Measurements from ENCODE around the gene AP2A1. TPM values are rescaled to one million over a fixed set of nuclear protein-coding genes. Genes with fewer than 3 reads are reported as not detected.

AP2A1 gene
- total and polyA plus RNA-seq, 10 of the 15 experiments (the other 5 are each of a cell fraction or from before 2014, with no cell fraction given): 0.68 to 78.8 (median 33.8) TPM

- TF ChIP-seq ETV6 (conservative IDR thresholded peaks at IDR 0.05 in 1 of 2, IDR thresholded peaks at IDR 0.05 in 1 of 2; ENCODE audit: borderline replicate concordance in 1 of 2, low read depth in 1 of 2): no peak
- peak; percentile 49; the same call in 1 of the 2 replicates for TF ChIP-seq BCL11A (IDR thresholded peaks at IDR 0.05; ENCODE audit: low read depth, low read length)
- no peak for TF ChIP-seq ZBTB33 (IDR thresholded peaks at IDR 0.05)
- no peak for TF ChIP-seq SIX5 (IDR thresholded peaks at IDR 0.05; ENCODE audit: low read depth, low read length, severe bottlenecking)
- TF ChIP-seq ZNF384 (IDR thresholded peaks at IDR 0.05; ENCODE audit: borderline replicate concordance, low read depth, low read length): peak; percentile 72; the same call in 1 of the 2 replicates
- TF ChIP-seq BMI1 (IDR thresholded peaks at IDR 0.05; ENCODE audit: borderline replicate concordance): 0 out of 2 replicates have a peak, but pooled peaks have one; percentile 15
- TF ChIP-seq CBX3 (IDR thresholded peaks at IDR 0.05; ENCODE audit: borderline replicate concordance, low read depth): no peak
- TF ChIP-seq TARDBP (IDR thresholded peaks at IDR 0.05; ENCODE audit: borderline replicate concordance): no peak
- no peak for TF ChIP-seq YY1 (IDR thresholded peaks at IDR 0.05; ENCODE audit: low read depth, low read length)
- TF ChIP-seq ATF7 (IDR thresholded peaks at IDR 0.05; ENCODE audit: low read depth): peak; percentile 50; the same call in 1 of the 2 replicates
- no peak for TF ChIP-seq ZBED1 (IDR thresholded peaks at IDR 0.05; ENCODE audit: borderline replicate concordance)
- TF ChIP-seq STAT3 (IDR thresholded peaks at IDR 0.05; ENCODE audit: low read depth, low read length): no peak
- no peak for TF ChIP-seq FOXK2 (IDR thresholded peaks at IDR 0.05)
- peak; percentile 68 for TF ChIP-seq NBN (IDR thresholded peaks at IDR 0.05)
- TF ChIP-seq RAD51 (IDR thresholded peaks at IDR 0.05): no peak
- peak; percentile 54 to 72; a peak in 3 of 4 replicates for TF ChIP-seq IKZF2 (IDR thresholded peaks at IDR 0.05)
- no peak for TF ChIP-seq ZBTB4 (CRISPR knock-in tag; IDR thresholded peaks at IDR 0.05)
- TF ChIP-seq SPI1 (IDR thresholded peaks at IDR 0.05; ENCODE audit: borderline replicate concordance, insufficient read depth, low read depth, low read length): peak; percentile 88
- peak; percentile 55 for TF ChIP-seq IKZF1 (conservative IDR thresholded peaks at IDR 0.05)
- TF ChIP-seq RUNX3 (IDR thresholded peaks at IDR 0.05; ENCODE audit: low read length): peak; percentile 61
- no peak for TF ChIP-seq TBL1XR1 (IDR thresholded peaks at IDR 0.05; ENCODE audit: low read depth, low read length)
- 0 out of 2 replicates have a peak, but pooled peaks have one; percentile 35 for TF ChIP-seq NR2F1 (conservative IDR thresholded peaks at IDR 0.05)
- TF ChIP-seq CBX5 (IDR thresholded peaks at IDR 0.05; ENCODE audit: low read depth): no peak
- TF ChIP-seq CBFB (IDR thresholded peaks at IDR 0.05; ENCODE audit: low read depth): no peak
- TF ChIP-seq, protein P1, sequence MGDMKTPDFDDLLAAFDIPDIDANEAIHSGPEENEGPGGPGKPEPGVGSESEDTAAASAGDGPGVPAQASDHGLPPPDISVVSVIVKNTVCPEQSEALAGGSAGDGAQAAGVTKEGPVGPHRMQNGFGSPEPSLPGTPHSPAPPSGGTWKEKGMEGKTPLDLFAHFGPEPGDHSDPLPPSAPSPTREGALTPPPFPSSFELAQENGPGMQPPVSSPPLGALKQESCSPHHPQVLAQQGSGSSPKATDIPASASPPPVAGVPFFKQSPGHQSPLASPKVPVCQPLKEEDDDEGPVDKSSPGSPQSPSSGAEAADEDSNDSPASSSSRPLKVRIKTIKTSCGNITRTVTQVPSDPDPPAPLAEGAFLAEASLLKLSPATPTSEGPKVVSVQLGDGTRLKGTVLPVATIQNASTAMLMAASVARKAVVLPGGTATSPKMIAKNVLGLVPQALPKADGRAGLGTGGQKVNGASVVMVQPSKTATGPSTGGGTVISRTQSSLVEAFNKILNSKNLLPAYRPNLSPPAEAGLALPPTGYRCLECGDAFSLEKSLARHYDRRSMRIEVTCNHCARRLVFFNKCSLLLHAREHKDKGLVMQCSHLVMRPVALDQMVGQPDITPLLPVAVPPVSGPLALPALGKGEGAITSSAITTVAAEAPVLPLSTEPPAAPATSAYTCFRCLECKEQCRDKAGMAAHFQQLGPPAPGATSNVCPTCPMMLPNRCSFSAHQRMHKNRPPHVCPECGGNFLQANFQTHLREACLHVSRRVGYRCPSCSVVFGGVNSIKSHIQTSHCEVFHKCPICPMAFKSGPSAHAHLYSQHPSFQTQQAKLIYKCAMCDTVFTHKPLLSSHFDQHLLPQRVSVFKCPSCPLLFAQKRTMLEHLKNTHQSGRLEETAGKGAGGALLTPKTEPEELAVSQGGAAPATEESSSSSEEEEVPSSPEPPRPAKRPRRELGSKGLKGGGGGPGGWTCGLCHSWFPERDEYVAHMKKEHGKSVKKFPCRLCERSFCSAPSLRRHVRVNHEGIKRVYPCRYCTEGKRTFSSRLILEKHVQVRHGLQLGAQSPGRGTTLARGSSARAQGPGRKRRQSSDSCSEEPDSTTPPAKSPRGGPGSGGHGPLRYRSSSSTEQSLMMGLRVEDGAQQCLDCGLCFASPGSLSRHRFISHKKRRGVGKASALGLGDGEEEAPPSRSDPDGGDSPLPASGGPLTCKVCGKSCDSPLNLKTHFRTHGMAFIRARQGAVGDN (IDR thresholded peaks at IDR 0.05): no peak
These were observed 76.5 kb downstream of the AP2A1 start (continued) for GRCh38 chr19:49843265-49843664.

Data from GM12878 (cell line).